T-helper 9 cell (primary cell): ENCODE data around the gene TEX2.
"Not testable (repeated sequence)": the region's sequence is repeated elsewhere in the genome, so short reads cannot be mapped to it uniquely, and the experiment has no call there.

Experiments used
- DNase-seq: peaks from one replicate; pipeline ENCODE4 v3.0.0-alpha.2; 2020

The TEX2 gene

DNA sequence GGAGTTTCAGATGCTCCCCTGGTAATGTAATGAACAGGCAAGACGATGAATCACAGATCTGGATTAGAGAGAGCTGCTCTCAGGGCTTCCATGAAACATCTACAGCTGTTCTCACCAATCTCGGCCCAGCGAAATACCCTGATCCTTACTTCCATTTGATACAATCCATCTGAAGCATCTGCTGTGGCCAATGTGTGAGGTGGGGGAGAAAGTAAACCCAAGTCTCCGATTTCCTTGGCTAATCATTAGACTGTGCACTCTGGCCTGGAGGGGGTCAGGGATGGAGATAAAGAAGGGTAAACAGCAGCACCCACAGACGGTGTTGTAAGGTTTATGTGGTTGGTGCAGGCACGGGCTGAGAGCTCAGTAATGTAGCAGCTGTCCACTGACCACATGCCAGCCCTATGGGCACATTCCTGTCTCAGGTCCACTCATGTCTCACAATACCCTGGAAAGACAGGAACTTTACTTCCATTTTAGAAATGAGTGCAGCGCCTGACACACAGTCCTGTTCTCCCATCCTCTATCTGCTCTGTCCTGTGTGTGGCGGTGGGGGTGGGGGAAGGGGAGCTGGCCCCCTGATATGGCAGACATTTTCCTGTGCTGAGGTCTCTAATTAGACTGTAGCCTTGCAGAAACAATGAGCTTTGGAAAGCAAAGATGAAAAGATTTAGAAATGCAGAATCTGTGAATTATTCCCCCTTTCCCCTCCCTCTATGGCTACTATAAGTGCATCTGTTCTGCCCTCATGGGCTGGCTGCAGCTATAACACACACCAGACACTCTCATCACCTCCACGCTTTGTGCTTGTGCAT is 84.8 kb downstream of the TEX2 start:
- no peak for DNase-seq

DNA sequence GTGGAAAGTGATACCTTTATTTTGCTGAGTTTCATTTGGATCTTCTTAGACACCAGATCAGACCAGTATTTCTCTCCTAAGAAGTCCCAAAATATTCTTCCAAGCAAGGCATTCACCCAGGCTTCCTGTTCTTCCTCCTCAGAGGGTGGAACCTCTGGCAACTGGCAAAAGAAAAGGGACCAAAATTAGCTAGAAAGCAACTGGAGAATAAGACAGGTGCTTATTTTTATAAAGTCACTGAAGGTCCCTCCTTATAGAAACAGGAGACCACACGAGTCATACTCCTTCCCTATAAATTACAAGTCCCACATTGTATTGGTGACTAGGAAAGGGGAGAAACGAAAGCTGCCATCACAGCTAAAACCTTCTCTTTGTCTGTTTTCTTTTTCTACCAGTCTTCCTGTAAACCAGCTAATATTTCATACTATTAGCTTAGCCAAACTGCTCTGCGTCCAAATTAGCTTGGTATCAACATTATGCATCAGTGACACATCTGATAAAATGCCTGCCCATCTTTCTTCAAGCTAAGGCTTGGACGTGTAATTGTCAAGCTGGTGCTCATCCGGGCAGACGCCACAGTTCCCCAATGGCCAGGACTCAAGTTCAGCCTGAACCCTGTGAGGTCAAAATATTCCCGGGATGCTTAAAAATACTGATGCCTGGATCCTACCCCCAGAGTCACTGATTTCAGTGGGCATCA is 85.6 kb downstream of the TEX2 start:
- no peak for DNase-seq

DNA sequence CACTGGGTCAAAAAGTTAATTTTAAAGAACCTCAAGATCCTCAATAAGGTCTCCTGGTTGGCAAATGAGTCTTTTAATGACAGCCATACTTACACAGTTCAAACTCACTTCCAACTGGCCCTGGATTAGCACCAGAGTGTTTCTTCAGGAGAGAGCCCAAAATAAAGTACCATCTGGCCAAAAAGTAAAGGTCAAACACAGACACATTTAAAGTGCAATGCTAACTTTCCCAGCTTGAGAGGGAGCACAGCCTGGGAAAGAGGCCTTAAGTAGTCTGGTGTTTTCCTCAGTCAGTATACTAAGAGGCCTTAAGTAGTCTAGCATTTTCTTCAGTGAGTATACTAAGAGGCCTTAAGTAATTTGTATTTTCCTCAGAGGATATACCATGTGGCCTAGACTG is 86.5 kb downstream of the TEX2 start:
- no peak for DNase-seq

DNA sequence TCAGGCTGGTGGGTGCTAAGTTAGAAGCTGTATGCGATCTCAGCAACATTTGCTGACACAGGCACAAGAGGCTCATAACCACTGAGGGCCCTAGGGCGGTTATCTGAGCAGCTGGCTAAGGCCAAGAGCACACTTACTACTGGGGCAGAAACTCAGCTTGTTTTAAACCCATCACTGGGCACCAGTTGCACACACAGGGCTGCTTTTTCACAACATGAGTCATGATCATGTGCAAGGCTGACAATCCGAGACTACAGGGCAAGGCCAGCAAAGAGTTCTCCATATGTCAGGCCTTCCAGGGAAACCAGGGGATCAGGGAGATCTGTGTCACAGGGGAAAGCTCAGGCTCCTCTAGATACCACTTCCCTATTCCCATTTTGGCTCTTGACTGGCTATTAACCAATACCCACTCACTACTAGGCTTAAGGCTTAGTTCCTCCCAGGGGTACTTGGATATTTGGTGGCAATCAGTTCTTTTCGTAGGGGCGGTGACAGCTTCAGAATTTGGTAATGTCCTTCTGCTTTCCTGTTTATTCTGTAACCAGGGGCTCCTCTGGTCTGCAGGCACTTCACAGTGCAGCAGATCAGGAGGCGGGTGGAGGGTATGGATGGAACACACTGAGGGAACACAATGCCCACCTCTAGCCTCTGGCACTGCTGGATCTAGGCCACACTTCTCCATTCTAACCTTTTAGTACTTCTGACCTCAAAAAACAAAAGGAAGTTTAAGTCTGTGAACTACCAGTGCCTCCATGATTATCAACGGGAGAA is 88.2 kb downstream of the TEX2 start:
- DNase-seq, result no peak

DNA sequence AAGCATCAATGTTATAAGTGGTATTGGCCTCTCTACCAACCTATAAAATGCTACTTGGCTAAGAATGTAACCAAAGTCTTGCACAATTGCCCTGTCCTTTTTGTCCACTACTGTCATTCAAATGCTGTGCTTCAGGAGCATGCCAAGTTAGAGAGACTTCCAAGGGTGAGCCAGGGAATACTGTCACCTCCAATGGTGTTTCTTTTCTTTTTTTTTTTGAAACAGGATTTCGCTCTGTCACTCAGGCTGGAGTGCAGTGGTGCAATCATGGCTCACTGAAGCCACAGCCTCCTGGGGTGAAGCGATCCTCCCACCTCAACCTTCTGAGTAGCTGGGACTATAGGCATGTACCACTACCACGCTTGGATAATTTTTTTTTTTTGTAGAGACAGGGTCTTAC is 89.4 kb downstream of the TEX2 start:
- no peak for DNase-seq

DNA sequence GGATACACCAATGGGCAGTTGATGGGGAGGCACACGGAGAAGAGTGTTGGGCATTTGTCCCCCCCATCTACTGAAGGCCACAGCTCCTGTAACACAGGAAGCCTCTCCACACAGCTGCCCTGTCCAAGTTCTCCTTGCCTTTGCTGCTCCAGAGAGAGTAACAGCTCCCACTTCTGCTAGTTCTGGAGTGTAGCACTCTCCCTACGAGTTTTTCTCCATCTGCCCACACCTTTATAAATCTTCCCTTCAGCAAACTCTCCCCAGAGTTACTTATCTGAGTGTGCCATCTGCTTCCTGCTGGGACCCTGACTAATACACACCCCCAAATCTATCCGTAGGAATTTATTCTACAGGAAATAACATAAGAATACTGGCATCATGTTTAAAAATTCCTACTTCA is 90.5 kb downstream of the TEX2 start:
- no peak for DNase-seq

- no peak for DNase-seq
Observed at GRCh38 chr17:64171041-64171440, 92.0 kb downstream of the TEX2 start.

- DNase-seq, result no peak
Observed at GRCh38 chr17:64170286-64170685, 92.8 kb downstream of the TEX2 start.

- DNase-seq, result not testable (repeated sequence)
Observed at GRCh38 chr17:64167666-64168065, 95.4 kb downstream of the TEX2 start.

- DNase-seq, result no peak
Observed at GRCh38 chr17:64166876-64167275, 96.2 kb downstream of the TEX2 start.

- no peak for DNase-seq
Observed at GRCh38 chr17:64165347-64165746, 97.7 kb downstream of the TEX2 start.

DNA sequence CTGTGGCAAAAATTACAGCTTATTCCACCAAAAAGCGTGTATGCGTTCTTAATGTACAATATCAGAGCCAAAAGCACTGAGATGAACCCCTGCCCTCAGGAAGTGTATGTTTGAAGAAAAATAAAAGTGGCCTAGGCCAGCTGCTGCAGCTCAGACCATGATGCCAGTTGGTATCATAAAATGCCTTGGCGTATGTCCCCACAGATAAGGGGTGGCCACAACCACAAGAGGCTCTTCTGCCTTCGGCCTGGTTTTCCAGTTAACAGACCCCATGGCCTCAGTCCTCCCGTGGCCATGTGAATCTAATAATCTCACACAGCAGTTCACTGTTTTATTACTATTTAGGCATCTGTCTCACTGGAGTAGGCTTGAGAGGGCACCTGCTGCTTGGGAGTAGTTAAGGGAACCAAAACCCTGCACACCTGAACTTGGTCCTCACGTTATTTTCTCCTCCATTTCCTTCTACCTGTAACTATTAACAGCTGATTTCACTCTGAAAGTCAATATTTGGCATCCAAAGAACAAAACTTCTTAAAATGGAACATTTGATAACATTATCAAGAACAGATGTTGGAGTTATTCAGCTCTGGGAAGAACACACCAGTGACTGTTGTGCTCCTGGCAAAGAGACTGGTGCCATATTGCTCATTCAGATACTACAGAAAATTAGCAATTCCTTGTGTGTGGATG is 98.3 kb downstream of the TEX2 start:
- DNase-seq, result no peak

DNA sequence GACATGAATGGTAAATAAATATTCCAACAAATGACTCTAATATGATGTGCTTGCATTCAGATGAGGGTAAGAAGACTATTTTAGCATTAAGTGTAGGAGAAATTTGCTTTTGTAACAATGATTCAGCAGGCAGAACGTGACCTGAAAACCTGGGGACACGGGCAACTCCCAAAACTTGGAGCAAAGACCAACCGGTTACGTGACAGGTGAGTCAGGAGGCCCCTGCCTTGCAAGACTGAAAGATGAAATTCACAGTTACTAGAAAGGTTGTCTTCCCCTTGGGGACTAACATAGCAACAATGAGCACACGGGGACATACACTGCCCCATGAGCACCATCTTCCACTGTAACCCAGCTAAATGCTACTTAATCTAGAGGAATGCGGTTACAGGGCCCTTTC is 99.6 kb downstream of the TEX2 start:
- no peak for DNase-seq

- no peak for DNase-seq
Observed at GRCh38 chr17:64162554-64162953, 100.5 kb downstream of the TEX2 start.

- DNase-seq, result no peak
Observed at GRCh38 chr17:64161380-64162176, 101.5 kb downstream of the TEX2 start.

- no peak for DNase-seq
Observed at GRCh38 chr17:64160378-64160777, 102.7 kb downstream of the TEX2 start.

DNA sequence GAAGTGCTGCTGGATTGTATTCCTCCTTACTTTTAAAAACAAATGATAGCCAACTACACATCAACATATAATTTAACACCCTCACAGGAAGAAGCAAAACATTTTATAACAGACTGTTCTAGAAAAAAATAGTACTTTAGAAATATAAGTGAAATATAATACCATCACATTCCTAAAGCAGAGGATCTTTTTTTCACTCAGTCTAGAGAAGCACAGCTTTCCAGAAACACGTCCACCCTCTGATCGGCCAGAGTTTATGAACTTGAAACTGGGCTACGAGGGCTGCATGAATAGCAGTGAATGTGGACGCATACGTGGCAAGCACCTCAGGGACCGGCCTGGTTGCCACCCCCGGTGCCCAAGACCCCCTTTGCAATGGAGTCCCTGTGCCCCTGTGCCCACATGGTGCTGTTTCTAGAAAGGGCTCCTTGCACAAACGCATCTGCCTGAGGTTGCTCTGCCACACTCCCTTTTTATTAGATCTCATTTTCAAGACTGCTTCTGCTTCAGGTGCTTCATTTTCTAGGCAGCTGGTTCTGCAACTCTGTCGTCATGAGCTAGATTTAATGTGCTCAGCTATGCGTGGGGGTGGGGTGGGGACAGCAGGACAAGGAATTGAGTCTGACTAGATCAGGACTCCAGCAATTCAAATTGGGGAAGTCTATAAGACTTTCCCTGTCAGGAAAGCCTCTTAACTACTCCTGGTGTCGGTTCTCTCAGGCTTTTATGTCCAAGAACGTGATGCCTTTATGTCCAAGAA is 104.0 kb downstream of the TEX2 start:
- DNase-seq, result no peak

DNA sequence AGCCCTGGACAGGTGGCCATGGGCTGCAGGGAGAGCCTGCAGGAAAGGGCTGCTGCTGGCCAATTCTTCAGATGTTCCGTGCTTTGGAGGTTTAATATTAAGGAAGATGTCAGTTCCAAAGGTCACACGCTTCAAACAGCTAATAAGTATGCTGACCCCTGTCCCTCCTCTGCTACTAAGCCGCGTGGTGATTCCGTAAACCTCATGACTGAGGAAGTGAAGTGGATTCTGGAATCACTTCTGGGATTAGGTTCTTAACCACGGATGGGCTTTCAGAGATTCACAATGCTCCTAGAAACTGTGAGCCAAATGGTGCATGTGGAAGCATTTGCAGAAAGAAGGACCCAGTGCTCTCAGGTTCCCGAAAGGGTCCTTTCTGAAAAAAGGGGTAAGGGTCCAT is 104.7 kb downstream of the TEX2 start:
- DNase-seq, result no peak

GRCh38 chr17:64157669-64158180 is 105.3 kb downstream of the TEX2 start:
- DNase-seq, result no peak

- no peak for DNase-seq
Observed at GRCh38 chr17:64156670-64157069, 106.4 kb downstream of the TEX2 start.
